HepG2 (cell line): Measurements from ENCODE around the gene EPS8. TPM values are rescaled to one million over a fixed set of nuclear protein-coding genes. Genes with fewer than 3 reads are reported as not detected.

ENCODE experiments used
- ATAC-seq: fragments of 200-7000 bp; cut with Tn5 transposase; 3 replicates; pipeline ENCODE4 v1.9.1; 2020; ENCODE audit warnings: mild to moderate bottlenecking, moderate library complexity
- BruUV-seq: library from RNA; stranded (reverse); fragments of 400-500 nt; replicated peaks from 2 replicates; lab custom pipeline; 2021; lab: Mats Ljungman, UMichigan
- CTCF ChIA-PET: fragments of 300-600 bp; formaldehyde crosslinking; extraction: SDS; loops from one replicate; lab custom pipeline; 2021; ENCODE audit warnings: low total read pairs, inconsistent platforms, low intra/inter-chr PET ratio; lab: Yijun Ruan, JAX
- POLR2A ChIA-PET: fragments of 350-600 bp; sonication (Branson Sonifier 250); formaldehyde crosslinking; loops from one replicate; lab custom pipeline; 2020; ENCODE audit warnings: antibody characterized with exemption, inconsistent platforms; lab: Yijun Ruan, JAX
- DNase-seq: peaks from one replicate; pipeline ENCODE4 v3.0.0-alpha.2; 2015; ENCODE audit warnings: low spot score
- FAIRE-seq: peaks from 3 replicates; lab custom pipeline; 2011; peaks lifted over from hg19 to GRCh38; lab: Jason Lieb, UNC
- H2AFZ ChIP-seq: one replicate; pipeline ENCODE4 v1.6.1; 2011; ENCODE audit warnings: low read length, inconsistent platforms
- H3K27ac ChIP-seq: fragments of 300-600 bp; 3 replicates; pipeline ENCODE4 v1.8.0; 2011; ENCODE audit warnings: mixed run types, mild to moderate bottlenecking, mixed read lengths, low read length, inconsistent platforms; ENCODE audit not compliant: insufficient read depth; ENCODE audit errors: extremely low read length
- H3K27me3 ChIP-seq, 2 experiments: fragments of 200-600 bp in 1 of 2; 2 replicates in 1 of 2; 3 replicates in 1 of 2; pipeline versions ENCODE4 v1.6.0 to v1.8.0; 2011; ENCODE audit warnings: low read length in 2 of 2, mild to moderate bottlenecking in 2 of 2, moderate library complexity in 2 of 2, inconsistent platforms in 1 of 2; ENCODE audit not compliant: insufficient read depth in 2 of 2, control insufficient read depth in 1 of 2
- H3K36me3 ChIP-seq, 2 experiments: fragments of 200-600 bp in 1 of 2; replicated peaks in 1 of 2; 2 replicates in 1 of 2; 3 replicates in 1 of 2; pipeline versions ENCODE4 v1.5.1 to v1.8.0; 2011; ENCODE audit warnings: low read length in 2 of 2, inconsistent platforms in 1 of 2; ENCODE audit not compliant: insufficient read depth in 2 of 2, control insufficient read depth in 1 of 2
- H3K4me1 ChIP-seq: 2 replicates; pipeline ENCODE4 v1.5.1; 2012; ENCODE audit warnings: low read length, inconsistent platforms; ENCODE audit not compliant: insufficient read depth
- H3K4me2 ChIP-seq: 2 replicates; pipeline ENCODE4 v1.6.0; 2011; ENCODE audit warnings: low read depth, low read length, inconsistent platforms
- H3K4me3 ChIP-seq, 3 experiments: fragments of 200-600 bp in 1 of 3; sonication (generic), shearing (Covaris generic) in 1 of 3; replicated peaks in 1 of 3; 2 replicates each; pipeline ENCODE4 v1.5.1; 2011 to 2016; ENCODE audit warnings: low read length in 3 of 3, inconsistent platforms in 2 of 3, low read depth in 2 of 3, mild to moderate bottlenecking in 2 of 3, control low read depth in 1 of 3, mixed read lengths in 1 of 3; ENCODE audit not compliant: insufficient read depth in 1 of 3
- H3K79me2 ChIP-seq: one replicate; pipeline ENCODE4 v1.6.1; 2011; ENCODE audit warnings: low read length, inconsistent platforms; ENCODE audit not compliant: insufficient read depth
- H3K9ac ChIP-seq: 2 replicates; pipeline ENCODE4 v1.6.0; 2011; ENCODE audit warnings: mild to moderate bottlenecking, low read depth, low read length, inconsistent platforms; ENCODE audit not compliant: insufficient read depth
- H3K9me3 ChIP-seq: 2 replicates; pipeline ENCODE4 v1.5.1; 2012; ENCODE audit warnings: mild to moderate bottlenecking, low read length
- H4K20me1 ChIP-seq: 2 replicates; pipeline ENCODE4 v1.6.0; 2011; ENCODE audit warnings: inconsistent platforms, mild to moderate bottlenecking, low read length, moderate library complexity; ENCODE audit not compliant: insufficient read depth
- DMAP1 ChIP-seq: IDR thresholded peaks from 2 replicates; pipeline ENCODE4 v1.6.1; 2016
- SALL1 ChIP-seq: sonication (generic); formaldehyde crosslinking; IDR thresholded peaks from 2 replicates; pipeline ENCODE4 v1.8.0; 2022; ENCODE audit warnings: mild to moderate bottlenecking, missing genetic modification reagents
- ZBTB38 ChIP-seq: sonication (generic); formaldehyde crosslinking; IDR thresholded peaks from 2 replicates; pipeline ENCODE4 v1.5.1; 2020; ENCODE audit warnings: mild to moderate bottlenecking, missing genetic modification reagents
- ZFP91 ChIP-seq: sonication (generic); formaldehyde crosslinking; IDR thresholded peaks from 2 replicates; pipeline ENCODE4 v1.9.0; 2022; ENCODE audit warnings: missing genetic modification reagents, mild to moderate bottlenecking, borderline replicate concordance
- ZNF768 ChIP-seq: sonication (generic); formaldehyde crosslinking; IDR thresholded peaks from 2 replicates; pipeline ENCODE4 v1.4.0; 2020; ENCODE audit warnings: missing genetic modification reagents
- WGBS: methylation state at CpG from one replicate; pipeline ENCODE4 v1.1.6; 2017; ENCODE audit warnings: low lambda C conversion rate; 5-methylcytosine and 5-hydroxymethylcytosine counted together
- in situ Hi-C: cut with HindIII; loops from 2 replicates; pipeline ENCODE4 v1.10.0; 2017; ENCODE audit warnings: low pct_unique_long_range_greater_than_20kb; ENCODE audit not compliant: extremely low pct_ligation_motif_present
- intact Hi-C: fragments of 100-400 bp; cut with micrococcal nuclease; formaldehyde crosslinking; loops from one replicate; pipeline ENCODE4 v1.10.0; 2022; ENCODE audit not compliant: unreplicated experiment
- polyA plus RNA-seq, 8 experiments: library from polyadenylated mRNA; depleted of rRNA in 3 of 8; stranded (reverse) in 7 of 8; unstranded in 1 of 8; fragments of >200 nt; fragmentation: Illumina TruSeq in 4 of 8; extraction: Trizol in 4 of 8; gene quantifications; 2 replicates each; pipeline versions ENCODE4 v1.2.1 to v1.2.3, GENCODE V29; 2011 to 2016; ENCODE audit warnings: low read depth in 4 of 8, missing spikeins in 1 of 8, mixed read lengths in 1 of 8; ENCODE audit not compliant: insufficient read depth in 1 of 8
- total RNA-seq, 5 experiments: library from RNA; depleted of rRNA; stranded (reverse); fragments of >200 nt; fragmentation: Illumina TruSeq; extraction: Trizol; gene quantifications; 2 replicates each; pipeline ENCODE4 v1.2.3, GENCODE V29; 2016; ENCODE audit warnings: low read depth in 1 of 5

EPS8 gene
- total and polyA plus RNA-seq, 2 of the 13 experiments (the other 11 are each of a cell fraction or from before 2014, with no cell fraction given) = 37.1 to 43.4 TPM

DNA sequence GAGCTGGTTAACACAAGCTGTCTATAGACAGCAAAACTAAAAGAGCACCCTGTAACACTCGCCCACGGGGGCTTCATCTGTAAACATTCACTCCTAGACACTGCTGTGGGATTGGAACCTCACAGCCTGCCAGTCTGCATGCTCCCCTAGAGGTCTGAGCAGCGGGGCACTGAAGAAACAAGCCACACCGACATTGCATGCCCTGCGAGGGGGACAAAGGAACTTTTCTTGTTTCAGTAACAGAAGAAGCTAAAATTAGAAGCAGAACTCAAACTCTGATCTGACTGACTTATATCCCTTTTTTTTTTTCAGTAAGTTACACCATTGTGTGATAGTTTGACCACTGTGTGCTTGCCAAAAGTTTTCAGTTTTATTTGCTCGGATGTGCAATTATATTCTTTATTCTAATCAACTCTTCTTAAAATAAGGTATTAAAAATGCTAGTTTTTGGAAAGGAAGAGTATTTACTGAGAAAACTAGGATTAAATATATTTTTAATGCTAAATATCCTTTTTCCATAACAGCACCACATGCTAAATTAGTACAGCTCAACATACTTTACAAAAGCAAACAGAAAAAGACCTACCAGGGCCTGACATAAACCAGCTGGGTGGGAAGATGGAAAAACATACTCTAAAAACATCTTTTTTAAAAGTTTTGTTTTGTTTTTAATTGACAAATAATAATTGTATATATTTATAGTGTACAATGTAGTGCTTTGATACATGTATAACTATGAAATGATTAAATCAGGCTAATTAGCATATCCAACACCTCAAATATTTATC is 100.2 kb downstream of the EPS8 start:
- Histone ChIP-seq H3K36me3 (no peaks in the 10 kb centered on the region), H2AFZ (no peak overlapping the region), H3K4me2 (no peak overlapping the region), H3K27ac (no peak overlapping the region), H3K4me3 (no peak overlapping the region), H3K9me3 (no peaks in the 10 kb centered on the region), H3K79me2 (peaks cover 27% of the 10 kb centered on the region), H3K9ac (no peak overlapping the region)
- in situ Hi-C loops = no loop called here
- FAIRE-seq = no peak
- TF ChIP-seq DMAP1 (CRISPR knock-in tag) = no peak
- TF ChIP-seq ZBTB38 (CRISPR knock-in tag) = 0 out of 2 replicates have a peak, but pooled peaks have one; percentile 23
- TF ChIP-seq, all 625 proteins: peak for 1
- H4K20me1 ChIP-seq = peaks cover 3% of the 10 kb centered on the region; the same call in 1 of the 2 replicates
- POLR2A ChIA-PET = interaction anchor here (1.1 kb wide), 1 partner anchor 101 kb away, joined by 3 read pairs; no protein-coding TSS in a partner anchor
- H3K4me1 ChIP-seq = peaks cover 69% of the 10 kb centered on the region
- CTCF ChIA-PET = no interaction called here
- DNase-seq (no peak), ATAC-seq (peak; percentile 56)
- H3K27me3 ChIP-seq = no peaks in the 10 kb centered on the region; a peak in 1 of 5 replicates
- BruUV-seq = no TSS peak
- intact Hi-C loops = loop anchor here (10.0 kb wide), 1 partner anchor 166 kb away; no protein-coding TSS in a partner anchor
- WGBS = 82% methylated on average over 6 of the region's 6 CpGs

GRCh38 chr12:15688202-15688736 is 100.9 kb downstream of the EPS8 start:
- Histone ChIP-seq H3K4me2 (no peak overlapping the region), H2AFZ (no peak overlapping the region), H3K79me2 (peaks cover 24% of the 10 kb centered on the region), H4K20me1 (peaks cover 3% of the 10 kb centered on the region; the same call in 1 of the 2 replicates), H3K9ac (no peak overlapping the region), H3K4me1 (peaks cover 66% of the 10 kb centered on the region), H3K9me3 (no peaks in the 10 kb centered on the region), H3K36me3 (no peaks in the 10 kb centered on the region), H3K27ac (no peak overlapping the region), H3K27me3 (no peaks in the 10 kb centered on the region; a peak in 1 of 5 replicates), H3K4me3 (no peak overlapping the region)
- ATAC-seq (no peak), DNase-seq (no peak), FAIRE-seq (no peak)
- POLR2A ChIA-PET = no interaction called here
- in situ Hi-C loops (no loop called here), intact Hi-C loops (loop anchor here (10.0 kb wide), 1 partner anchor 167 kb away; no protein-coding TSS in a partner anchor)
- BruUV-seq = no TSS peak
- CTCF ChIA-PET = no interaction called here
- no peak for TF ChIP-seq SALL1
- TF ChIP-seq ZFP91 (CRISPR knock-in tag) = peak; percentile 51; the same call in 1 of the 2 replicates
- 0 out of 2 replicates have a peak, but pooled peaks have one; percentile 55 for TF ChIP-seq ZBTB38 (CRISPR knock-in tag)
- TF ChIP-seq ZNF768 (CRISPR knock-in tag) = no peak
- 97% methylated on average over 8 of the region's 8 CpGs for WGBS
